ENCODE data around the gene MREG.

DNA sequence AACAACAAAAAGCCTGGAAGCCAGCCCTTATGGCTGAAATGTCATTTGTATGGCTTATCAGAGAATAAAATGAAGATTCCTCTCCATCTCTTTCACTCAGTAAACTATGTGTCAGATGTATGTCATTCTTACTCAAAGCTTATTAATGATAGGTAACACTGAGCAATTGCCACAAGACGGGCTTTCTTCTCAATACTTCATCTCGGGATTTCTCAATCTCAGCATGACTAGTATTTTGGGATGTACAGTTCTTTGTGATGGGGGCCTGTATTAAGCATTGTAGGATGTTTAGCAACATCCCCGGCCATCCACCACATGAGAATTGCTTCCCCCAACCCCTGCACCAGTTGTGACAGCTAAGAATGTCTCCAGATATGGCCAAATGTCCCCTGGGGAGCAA, 80.2 kb downstream of the MREG start:
- TF ChIP-seq CTCF (IDR thresholded peaks at IDR 0.05) = no peak
- no peak for TF ChIP-seq POLR2A (IDR thresholded peaks at IDR 0.05)
